SH-SY5Y (cell line): Measurements from ENCODE around the gene MSI2.

Source experiments
- GATA2 ChIP-seq: IDR thresholded peaks from 2 replicates; pipeline ENCODE4 v1.6.1; 2011; ENCODE audit warnings: mild to moderate bottlenecking, low read depth, low read length
- GATA3 ChIP-seq: IDR thresholded peaks from 2 replicates; pipeline ENCODE4 v1.6.1; 2011; ENCODE audit warnings: low read depth, mild to moderate bottlenecking, low read length, moderate library complexity

- TF ChIP-seq GATA3, result no peak
- TF ChIP-seq GATA2, result no peak
Measured at GRCh38 chr17:57548421-57549410, 292.4 kb downstream of the MSI2 start.
